Mucosa of rectum (tissue), 2 donors: ENCODE results near the gene EPHA4.

ENCODE experiments used
- H3K27ac ChIP-seq, 2 donors: one replicate each; pipeline ENCODE4 v1.7.0; 2013; ENCODE audit warnings: inconsistent platforms in 2 of 2, low read depth in 2 of 2, low read length in 2 of 2
- H3K27me3 ChIP-seq, 2 donors: one replicate each; pipeline ENCODE4 v1.7.0; 2013; ENCODE audit warnings: low read length in 2 of 2; ENCODE audit not compliant: control insufficient read depth in 2 of 2, insufficient read depth in 2 of 2
- H3K36me3 ChIP-seq, 2 donors: one replicate each; pipeline ENCODE4 v1.7.0; 2013; ENCODE audit warnings: low read length in 2 of 2; ENCODE audit not compliant: control insufficient read depth in 2 of 2, insufficient read depth in 2 of 2
- H3K4me1 ChIP-seq, 2 donors: one replicate each; pipeline ENCODE4 v1.7.0; 2013; ENCODE audit warnings: low read length in 2 of 2, mild to moderate bottlenecking in 1 of 2; ENCODE audit not compliant: control insufficient read depth in 2 of 2, insufficient read depth in 2 of 2
- H3K4me3 ChIP-seq, 2 donors: one replicate each; pipeline ENCODE4 v1.7.0; 2013; ENCODE audit warnings: low read length in 2 of 2
- H3K9ac ChIP-seq, 2 donors: one replicate each; pipeline ENCODE4 v1.7.0; 2013; ENCODE audit warnings: low read length in 2 of 2, low read depth in 1 of 2, mild to moderate bottlenecking in 1 of 2
- H3K9me3 ChIP-seq, 2 donors: one replicate each; pipeline ENCODE4 v1.7.0; 2013; ENCODE audit warnings: low read length in 2 of 2; ENCODE audit not compliant: control insufficient read depth in 2 of 2
- donor health status: healthy.
- donor health status: Normal muscosa, but diverticular disease.

Gene EPHA4

DNA sequence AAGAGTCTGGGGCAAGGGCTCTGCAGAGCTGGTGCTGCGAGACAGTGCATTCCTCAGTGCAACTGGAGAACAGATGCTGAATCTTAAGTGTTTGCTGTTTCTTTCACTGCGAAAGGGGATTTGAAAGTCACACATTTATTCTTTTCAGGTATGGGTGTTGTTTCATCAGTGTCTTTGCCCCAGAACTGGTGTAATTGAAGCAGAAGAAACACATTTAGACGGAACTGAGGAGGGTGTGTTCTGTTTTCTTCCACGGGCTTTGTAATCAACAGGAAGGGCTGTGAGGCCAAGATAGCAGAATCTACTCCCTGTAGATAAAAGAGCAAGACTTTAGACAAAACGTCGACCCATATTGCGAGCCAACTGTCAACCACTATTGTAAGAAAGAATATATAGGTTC, 151.9 kb downstream of the EPHA4 start:
- Histone ChIP-seq H3K27ac (no peak overlapping the region), H3K27me3 (no peaks in the 10 kb centered on the region), H3K4me3 (no peak overlapping the region), H3K9me3 (no peaks in the 10 kb centered on the region), H3K36me3 (peaks cover 0 to 13% of the 10 kb centered on the region in 2 donors), H3K4me1 (no peaks in the 10 kb centered on the region), H3K9ac (no peak overlapping the region)

DNA sequence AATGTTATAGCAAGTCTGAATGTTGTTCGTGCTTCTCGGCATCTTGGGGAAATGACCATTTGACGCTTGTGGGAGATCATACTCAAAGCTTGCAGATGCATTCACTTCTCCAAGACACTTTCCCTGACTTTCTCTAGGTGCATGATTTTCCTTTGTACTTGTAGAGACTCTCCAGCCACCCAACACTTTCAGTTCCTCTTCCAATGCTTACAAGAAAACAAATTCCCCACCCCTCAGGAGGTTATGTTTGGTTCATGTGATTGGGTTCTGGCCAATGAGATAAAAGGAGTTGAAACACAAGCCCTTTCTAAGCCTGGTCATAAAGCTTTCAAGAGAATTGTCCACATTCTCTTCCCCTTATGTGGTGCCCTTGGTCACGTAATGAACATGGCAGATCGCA, 156.3 kb downstream of the EPHA4 start:
- Histone ChIP-seq H3K9me3 (no peaks in the 10 kb centered on the region), H3K9ac (no peak overlapping the region), H3K27me3 (no peaks in the 10 kb centered on the region), H3K4me1 (no peaks in the 10 kb centered on the region), H3K27ac (no peak overlapping the region), H3K4me3 (no peak overlapping the region), H3K36me3 (peaks cover 0 to 4% of the 10 kb centered on the region in 2 donors)

DNA sequence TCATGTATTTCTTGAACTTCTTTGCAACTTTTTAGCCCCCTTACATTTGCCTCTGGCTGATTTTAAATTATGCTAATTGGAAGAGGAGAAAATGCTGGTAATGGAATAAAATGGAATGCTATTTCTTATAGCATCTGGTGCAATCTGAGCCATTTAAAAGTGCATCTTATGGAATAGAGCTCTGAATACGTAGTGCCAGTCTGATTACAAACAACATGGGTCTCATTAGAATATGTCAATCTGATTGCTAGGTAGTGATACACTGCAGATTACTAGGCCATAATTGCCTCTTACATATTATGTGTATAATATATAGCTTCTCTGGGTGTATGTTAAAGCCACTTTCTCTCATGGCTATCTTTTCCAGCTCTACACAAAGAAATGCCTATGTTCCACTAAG, 159.1 kb downstream of the EPHA4 start:
- Histone ChIP-seq H3K4me3 (no peak overlapping the region), H3K36me3 (no peaks in the 10 kb centered on the region), H3K27ac (no peak overlapping the region), H3K4me1 (no peaks in the 10 kb centered on the region), H3K9ac (no peak overlapping the region), H3K9me3 (no peaks in the 10 kb centered on the region), H3K27me3 (no peaks in the 10 kb centered on the region)

DNA sequence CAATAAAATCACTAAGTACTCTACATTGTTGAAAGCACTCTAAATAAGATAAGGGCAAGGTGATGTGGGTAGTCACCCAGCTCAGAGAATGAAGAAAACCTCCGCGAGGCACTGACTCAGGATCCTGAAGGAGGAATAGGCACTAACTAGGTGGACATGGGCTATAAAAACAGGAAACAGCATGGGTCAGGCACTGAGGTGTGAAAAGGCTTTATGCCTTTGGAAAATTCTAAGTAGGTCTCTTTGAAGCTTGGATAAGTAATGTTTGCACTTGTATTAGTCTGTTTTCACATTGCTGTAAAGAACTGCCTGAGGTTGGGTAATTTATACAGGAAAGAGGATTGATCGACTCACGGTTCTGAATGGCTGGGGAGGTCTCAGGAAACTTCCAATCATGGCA, 161.6 kb downstream of the EPHA4 start:
- Histone ChIP-seq H3K27me3 (no peaks in the 10 kb centered on the region), H3K9me3 (no peaks in the 10 kb centered on the region)

GRCh38 chr2:221407765-221408164, 164.3 kb downstream of the EPHA4 start:
- H3K36me3 ChIP-seq = no peaks in the 10 kb centered on the region
- no peaks in the 10 kb centered on the region for H3K9me3 ChIP-seq
- no peak overlapping the region for H3K9ac ChIP-seq
- H3K27me3 ChIP-seq = no peaks in the 10 kb centered on the region
- H3K4me1 ChIP-seq = no peaks in the 10 kb centered on the region
- H3K27ac ChIP-seq = no peak overlapping the region
- H3K4me3 ChIP-seq = no peak overlapping the region

More for the DNA sequence above, 161.6 kb downstream of the EPHA4 start:
- Histone ChIP-seq H3K36me3 (no peaks in the 10 kb centered on the region), H3K4me1 (no peaks in the 10 kb centered on the region), H3K9ac (no peak overlapping the region), H3K4me3 (no peak overlapping the region), H3K27ac (no peak overlapping the region)

DNA sequence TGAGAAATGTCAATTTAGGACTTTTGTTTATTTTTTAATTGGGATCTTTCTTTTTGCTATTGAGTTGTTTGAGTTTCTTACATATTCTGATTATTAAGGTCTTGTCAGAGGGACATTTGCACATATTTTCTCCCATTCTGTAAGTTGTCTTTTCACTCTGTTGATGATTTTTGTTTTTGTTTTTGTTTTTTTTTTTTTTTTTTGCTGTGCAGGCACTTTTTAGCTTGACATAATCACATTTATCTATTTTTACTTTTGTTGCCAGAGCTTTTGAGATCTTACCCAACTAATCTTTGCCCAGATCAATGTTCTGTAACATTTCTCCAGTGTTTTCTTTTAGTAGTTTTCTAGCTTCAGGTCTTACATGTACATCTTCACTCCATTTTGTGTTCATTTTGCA, 166.6 kb downstream of the EPHA4 start:
- no peaks in the 10 kb centered on the region for H3K36me3 ChIP-seq
- H3K27me3 ChIP-seq = no peaks in the 10 kb centered on the region

GRCh38 chr2:221402072-221402471, 170.0 kb downstream of the EPHA4 start:
- H3K9ac ChIP-seq = no peak overlapping the region
- H3K4me1 ChIP-seq = no peaks in the 10 kb centered on the region
- H3K9me3 ChIP-seq = no peaks in the 10 kb centered on the region
- H3K4me3 ChIP-seq = no peak overlapping the region
- H3K27ac ChIP-seq = no peak overlapping the region
- H3K27me3 ChIP-seq = no peaks in the 10 kb centered on the region
- no peaks in the 10 kb centered on the region for H3K36me3 ChIP-seq

More for the DNA sequence above, 166.6 kb downstream of the EPHA4 start:
- Histone ChIP-seq H3K27ac (no peak overlapping the region), H3K4me1 (no peaks in the 10 kb centered on the region), H3K9ac (no peak overlapping the region), H3K4me3 (no peak overlapping the region), H3K9me3 (no peaks in the 10 kb centered on the region)

- no peaks in the 10 kb centered on the region for H3K27me3 ChIP-seq
- H3K36me3 ChIP-seq = no peaks in the 10 kb centered on the region
- no peak overlapping the region for H3K9ac ChIP-seq
- H3K9me3 ChIP-seq = no peaks in the 10 kb centered on the region
- no peak overlapping the region for H3K4me3 ChIP-seq
- no peaks in the 10 kb centered on the region for H3K4me1 ChIP-seq
- no peak overlapping the region for H3K27ac ChIP-seq
These were observed 171.7 kb downstream of the EPHA4 start for GRCh38 chr2:221400411-221400810.

DNA sequence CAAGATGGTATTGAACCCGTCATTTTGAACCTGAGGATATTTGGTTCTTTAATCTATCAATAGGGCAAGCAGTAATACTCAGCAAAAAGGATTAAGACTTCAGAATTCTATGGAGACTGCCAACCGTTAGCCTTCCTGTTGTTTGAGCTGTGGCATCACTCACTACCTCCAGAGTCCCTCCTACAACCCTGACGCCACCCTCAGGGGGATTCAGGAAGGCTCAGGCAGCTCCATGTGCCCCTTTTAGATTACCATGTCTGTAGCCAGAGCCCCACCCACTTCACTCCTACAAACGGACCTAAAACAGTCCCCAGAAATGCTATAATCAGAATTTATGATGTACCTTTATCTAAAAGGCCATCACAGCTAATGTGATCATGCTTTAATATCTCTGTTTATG, 172.9 kb downstream of the EPHA4 start:
- H3K9me3 ChIP-seq = no peaks in the 10 kb centered on the region
- H3K9ac ChIP-seq = no peak overlapping the region
- H3K27me3 ChIP-seq = no peaks in the 10 kb centered on the region
- no peaks in the 10 kb centered on the region for H3K4me1 ChIP-seq
- H3K4me3 ChIP-seq = no peak overlapping the region
- H3K27ac ChIP-seq = no peak overlapping the region
- no peaks in the 10 kb centered on the region for H3K36me3 ChIP-seq

GRCh38 chr2:221397187-221397586, 174.9 kb downstream of the EPHA4 start:
- H3K36me3 ChIP-seq = no peaks in the 10 kb centered on the region
- no peak overlapping the region for H3K27ac ChIP-seq
- no peaks in the 10 kb centered on the region for H3K4me1 ChIP-seq
- H3K27me3 ChIP-seq = no peaks in the 10 kb centered on the region
- H3K4me3 ChIP-seq = no peak overlapping the region
- no peak overlapping the region for H3K9ac ChIP-seq
- H3K9me3 ChIP-seq = no peaks in the 10 kb centered on the region

GRCh38 chr2:221392228-221392881, 179.7 kb downstream of the EPHA4 start:
- Histone ChIP-seq H3K27ac (no peak overlapping the region), H3K36me3 (no peaks in the 10 kb centered on the region), H3K4me3 (no peak overlapping the region), H3K4me1 (no peaks in the 10 kb centered on the region), H3K27me3 (no peaks in the 10 kb centered on the region), H3K9ac (no peak overlapping the region), H3K9me3 (no peaks in the 10 kb centered on the region)
